Neuron (in vitro differentiated cells): ENCODE data around the gene OTOR.

Experiments used
- H2AFZ ChIP-seq: one replicate; pipeline ENCODE4 v1.6.1; 2013; ENCODE audit warnings: low read depth, mild to moderate bottlenecking, inconsistent platforms, low read length, moderate library complexity
- H3K27me3 ChIP-seq: one replicate; pipeline ENCODE4 v1.6.1; 2013; ENCODE audit warnings: low read length; ENCODE audit not compliant: insufficient read depth
- H3K36me3 ChIP-seq: one replicate; pipeline ENCODE4 v1.6.1; 2013; ENCODE audit warnings: low read length; ENCODE audit not compliant: insufficient read depth
- H3K4me1 ChIP-seq: one replicate; pipeline ENCODE4 v1.6.1; 2013; ENCODE audit warnings: low read length; ENCODE audit not compliant: insufficient read depth
- H3K4me3 ChIP-seq: 2 replicates; pipeline ENCODE4 v1.5.1; 2013; ENCODE audit warnings: mild to moderate bottlenecking, low read length, moderate library complexity
- H3K9me3 ChIP-seq: one replicate; pipeline ENCODE4 v1.6.1; 2013; ENCODE audit warnings: low read length

The OTOR gene

DNA sequence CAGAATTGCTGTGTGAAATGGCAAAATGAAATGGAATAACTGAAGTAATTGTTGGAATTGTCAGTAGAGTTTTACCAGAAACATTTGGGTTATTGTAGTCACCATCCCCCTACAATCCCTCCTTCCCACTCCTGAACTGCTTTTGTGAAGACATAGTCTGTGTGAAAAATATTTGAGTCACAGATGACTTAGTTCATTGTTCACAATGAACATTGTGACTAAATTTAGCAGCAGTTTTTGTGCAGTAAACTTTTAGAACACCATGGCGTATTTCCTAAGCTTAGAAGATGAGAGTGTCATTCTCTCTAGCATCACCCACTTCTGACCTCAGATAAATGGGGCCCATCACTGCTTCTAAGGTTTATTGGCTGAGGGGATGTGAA is 11.0 kb downstream of the OTOR start:
- Histone ChIP-seq H3K4me3 (no peak overlapping the region), H3K36me3 (no peaks in the 10 kb centered on the region), H3K27me3 (no peaks in the 10 kb centered on the region), H3K9me3 (peaks cover 10% of the 10 kb centered on the region), H2AFZ (no peak overlapping the region), H3K4me1 (peaks cover 32% of the 10 kb centered on the region)

DNA sequence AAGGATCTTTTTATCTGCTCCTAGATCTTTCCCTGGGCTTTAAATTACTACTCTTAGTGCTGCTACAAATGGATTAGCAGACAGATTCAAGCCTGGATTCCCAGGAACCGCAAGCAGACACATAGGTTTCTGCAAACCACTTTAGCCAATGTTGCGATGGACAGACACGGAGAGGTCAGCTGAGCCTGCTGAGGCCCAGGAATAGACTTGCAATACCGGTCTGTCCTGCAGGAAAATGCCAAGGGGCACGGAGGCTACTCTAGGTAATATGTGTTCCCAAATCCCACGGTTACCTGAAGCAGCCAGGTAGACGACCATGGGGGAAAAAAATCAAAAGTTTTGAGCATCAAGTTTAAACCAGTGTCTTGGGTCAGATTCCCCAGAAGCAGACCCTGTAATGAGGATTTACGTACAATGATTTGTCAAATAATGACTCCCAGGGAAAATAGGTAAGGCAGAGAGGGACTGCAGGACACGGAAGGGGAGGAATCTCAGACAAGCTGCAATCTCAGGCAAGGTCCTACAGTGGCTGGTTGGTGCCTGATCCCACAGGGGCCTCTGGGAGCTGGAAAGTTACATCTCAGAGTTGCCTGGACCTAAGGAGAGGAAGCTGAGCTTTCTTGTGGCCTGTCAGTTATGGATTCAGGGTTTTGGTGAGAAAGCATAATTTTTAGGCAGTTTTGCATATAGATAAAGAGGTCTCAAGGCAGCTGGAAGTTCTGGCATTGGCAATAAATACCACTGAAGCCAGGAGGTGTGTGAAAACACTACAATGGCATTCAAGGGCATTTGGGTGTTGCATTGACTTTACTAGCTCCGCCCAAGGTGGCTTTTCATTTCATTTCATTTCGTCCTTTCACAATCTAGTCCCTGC is 12.5 kb downstream of the OTOR start:
- Histone ChIP-seq H3K27me3 (no peaks in the 10 kb centered on the region), H3K4me3 (no peak overlapping the region), H3K9me3 (peaks cover 8% of the 10 kb centered on the region), H2AFZ (peak overlapping the region; percentile 4), H3K4me1 (peaks cover 36% of the 10 kb centered on the region), H3K36me3 (no peaks in the 10 kb centered on the region)

DNA sequence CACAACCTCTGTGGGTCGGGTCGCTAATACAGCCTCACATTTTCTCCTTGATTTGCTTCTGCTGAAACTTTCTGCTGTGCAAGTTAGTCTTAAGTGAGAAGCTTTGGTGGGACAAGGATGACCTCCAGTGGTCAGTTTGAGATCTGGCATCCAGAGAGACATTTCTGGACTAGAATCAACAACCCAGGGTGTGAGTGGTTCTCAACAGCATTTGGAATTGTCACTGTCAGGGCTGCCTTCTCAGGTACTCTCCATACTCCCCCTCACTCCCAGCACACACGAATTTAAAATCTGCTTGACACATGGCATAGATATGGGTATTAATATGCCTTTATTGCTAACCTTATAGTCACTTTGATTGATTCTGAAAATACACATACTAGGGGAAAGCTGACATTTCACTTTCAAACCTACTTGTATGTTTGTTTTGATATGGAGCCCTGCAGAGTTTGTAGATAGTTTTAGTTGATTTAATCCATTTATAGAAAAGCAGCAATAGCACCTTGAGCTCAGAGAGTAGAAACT is 13.2 kb downstream of the OTOR start:
- H3K4me3 ChIP-seq = no peak overlapping the region

DNA sequence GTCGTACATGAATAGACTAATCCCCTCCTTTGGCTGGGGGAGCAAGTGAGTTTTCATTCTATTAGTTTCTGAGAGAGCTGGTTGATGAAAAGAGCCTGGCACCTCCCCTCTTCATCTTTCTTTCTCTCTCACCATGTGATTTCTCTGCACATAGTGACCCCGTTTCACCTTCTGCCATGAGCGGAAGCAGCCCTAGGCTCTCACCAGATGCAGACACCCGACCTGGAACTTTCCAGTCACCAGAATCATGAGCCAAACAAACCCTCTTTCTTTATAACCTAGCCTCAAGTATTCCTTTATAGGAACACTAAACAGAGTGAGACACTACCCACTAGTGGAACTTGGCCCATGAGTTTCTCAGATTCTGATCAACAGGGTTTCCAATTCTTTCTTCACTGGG is 16.4 kb downstream of the OTOR start:
- H3K27me3 ChIP-seq = no peaks in the 10 kb centered on the region
- H2AFZ ChIP-seq = no peak overlapping the region
- H3K4me1 ChIP-seq = peaks cover 34% of the 10 kb centered on the region
- peaks cover 2% of the 10 kb centered on the region for H3K9me3 ChIP-seq
- no peak overlapping the region for H3K4me3 ChIP-seq
- H3K36me3 ChIP-seq = no peaks in the 10 kb centered on the region

More for the DNA sequence above, 13.2 kb downstream of the OTOR start:
- peaks cover 36% of the 10 kb centered on the region for H3K4me1 ChIP-seq
- H3K36me3 ChIP-seq = no peaks in the 10 kb centered on the region
- H3K27me3 ChIP-seq = no peaks in the 10 kb centered on the region
- no peak overlapping the region for H2AFZ ChIP-seq
- peaks cover 2% of the 10 kb centered on the region for H3K9me3 ChIP-seq

DNA sequence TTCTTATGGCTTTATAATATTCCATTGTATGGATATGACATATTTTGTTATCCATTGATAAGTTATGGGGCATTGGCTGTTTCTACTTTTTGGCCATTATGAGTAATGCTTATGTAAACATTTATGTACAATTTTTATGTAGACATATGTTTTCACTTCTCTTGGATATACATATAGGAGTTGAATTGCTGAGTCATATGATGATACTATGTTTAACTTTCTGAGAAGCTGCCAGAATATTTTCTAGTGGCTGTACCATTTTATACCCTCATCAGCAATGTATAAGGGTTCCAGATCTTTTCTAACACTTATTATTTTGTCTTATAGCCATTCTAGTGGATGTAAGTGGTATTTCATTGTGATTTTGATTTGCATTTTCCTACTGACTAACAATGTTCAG is 23.1 kb downstream of the OTOR start:
- Histone ChIP-seq H3K9me3 (no peaks in the 10 kb centered on the region), H2AFZ (no peak overlapping the region), H3K4me1 (no peaks in the 10 kb centered on the region), H3K36me3 (no peaks in the 10 kb centered on the region), H3K4me3 (no peak overlapping the region), H3K27me3 (no peaks in the 10 kb centered on the region)

- no peaks in the 10 kb centered on the region for H3K27me3 ChIP-seq
- H2AFZ ChIP-seq = no peak overlapping the region
- no peak overlapping the region for H3K4me3 ChIP-seq
These were observed 27.8 kb downstream of the OTOR start for GRCh38 chr20:16775961-16776360.

GRCh38 chr20:16777126-16777525 is 29.0 kb downstream of the OTOR start:
- no peak overlapping the region for H3K4me3 ChIP-seq
- H2AFZ ChIP-seq = no peak overlapping the region
- no peaks in the 10 kb centered on the region for H3K27me3 ChIP-seq
- H3K36me3 ChIP-seq = no peaks in the 10 kb centered on the region
- H3K9me3 ChIP-seq = no peaks in the 10 kb centered on the region
- no peaks in the 10 kb centered on the region for H3K4me1 ChIP-seq

More at GRCh38 chr20:16775961-16776360, 27.8 kb downstream of the OTOR start:
- no peaks in the 10 kb centered on the region for H3K4me1 ChIP-seq
- no peaks in the 10 kb centered on the region for H3K9me3 ChIP-seq
- H3K36me3 ChIP-seq = no peaks in the 10 kb centered on the region

- no peaks in the 10 kb centered on the region for H3K36me3 ChIP-seq
- no peak overlapping the region for H3K4me3 ChIP-seq
- no peaks in the 10 kb centered on the region for H3K4me1 ChIP-seq
- H3K9me3 ChIP-seq = no peaks in the 10 kb centered on the region
- no peak overlapping the region for H2AFZ ChIP-seq
- no peaks in the 10 kb centered on the region for H3K27me3 ChIP-seq
These were observed 30.0 kb downstream of the OTOR start for GRCh38 chr20:16778159-16778558.

DNA sequence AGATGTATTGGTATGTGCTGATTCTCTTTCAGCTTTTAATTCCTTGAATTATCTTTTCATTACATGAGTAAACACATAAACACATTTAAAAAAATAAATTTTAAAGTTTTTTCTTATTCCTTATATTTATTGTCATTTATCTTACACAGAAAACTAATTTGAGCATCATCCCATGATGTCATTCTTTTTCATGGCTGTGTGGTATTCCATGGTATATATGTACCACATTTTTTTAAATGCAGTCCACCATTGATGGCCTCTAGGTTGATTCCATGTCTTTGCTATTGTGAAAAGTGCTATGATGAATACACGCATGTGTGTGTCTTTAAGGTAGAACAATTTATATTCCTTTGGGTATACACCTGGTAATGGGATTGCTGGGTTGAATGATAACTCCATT is 33.3 kb downstream of the OTOR start:
- H3K4me1 ChIP-seq = peaks cover 12% of the 10 kb centered on the region
- H3K4me3 ChIP-seq = no peak overlapping the region
- no peaks in the 10 kb centered on the region for H3K9me3 ChIP-seq
- no peaks in the 10 kb centered on the region for H3K36me3 ChIP-seq
- H2AFZ ChIP-seq = no peak overlapping the region
- no peaks in the 10 kb centered on the region for H3K27me3 ChIP-seq

DNA sequence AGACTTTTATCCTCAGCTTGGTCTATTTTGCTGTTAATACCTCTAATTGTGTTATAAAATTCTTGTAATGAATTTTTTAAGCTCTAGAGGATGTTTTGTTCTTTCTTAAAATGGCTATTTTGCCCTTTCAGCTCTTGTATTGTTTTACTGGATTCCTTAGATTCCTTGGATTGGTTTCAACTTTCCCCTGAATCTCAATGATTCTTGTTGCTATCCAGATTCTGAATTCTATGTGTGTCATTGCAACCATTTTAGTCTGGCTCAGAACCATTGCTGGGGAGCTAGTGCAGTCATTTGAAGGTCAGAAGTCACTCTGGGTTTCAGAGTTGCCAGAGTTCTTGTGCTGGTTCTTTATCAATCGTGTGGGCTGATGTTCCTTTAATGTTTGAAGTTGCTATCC is 37.1 kb downstream of the OTOR start:
- Histone ChIP-seq H3K27me3 (no peaks in the 10 kb centered on the region), H3K4me3 (no peak overlapping the region), H3K9me3 (no peaks in the 10 kb centered on the region), H2AFZ (no peak overlapping the region), H3K4me1 (peaks cover 12% of the 10 kb centered on the region), H3K36me3 (no peaks in the 10 kb centered on the region)
